Cardiac fibroblast (primary cell): ENCODE results near the gene EFNA4.

ENCODE experiments used
- DNase-seq, 2 donors: peaks; one replicate each; pipeline versions ENCODE4 v3.0.0 to v3.0.0-alpha.2; 2010; ENCODE audit warnings: low read depth in 2 of 2
- H3K4me3 ChIP-seq, 2 donors: replicated peaks in 1 of 2; 1 replicate in 1 of 2; 2 replicates in 1 of 2; pipeline ENCODE4 v1.5.1; 2011; ENCODE audit warnings: low read depth in 2 of 2, low read length in 2 of 2, mild to moderate bottlenecking in 2 of 2, moderate library complexity in 1 of 2
- CTCF ChIP-seq: IDR thresholded peaks from one replicate; pipeline ENCODE4 v1.5.1; 2011; ENCODE audit warnings: low read depth, mild to moderate bottlenecking, low read length, inconsistent platforms

Gene EFNA4

DNA sequence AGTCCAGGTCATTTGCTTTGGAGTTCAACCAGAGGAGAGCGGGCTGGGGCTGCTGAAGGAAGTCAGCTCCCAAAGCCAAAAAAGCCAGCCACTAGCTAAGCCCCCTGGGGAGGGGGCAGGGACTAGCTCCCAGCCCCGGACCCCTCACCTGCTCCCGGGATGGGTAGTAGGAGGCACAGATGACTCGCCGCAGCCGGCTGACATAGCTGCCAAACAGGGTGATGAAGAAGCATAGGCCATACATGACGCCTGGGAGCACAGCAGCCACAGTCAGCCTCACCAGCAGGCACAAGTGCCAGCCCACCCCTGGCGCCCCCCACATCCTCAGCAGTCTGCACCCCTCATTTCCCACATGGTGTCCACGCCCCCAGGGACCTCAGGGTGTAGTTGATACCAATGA is 37.4 kb upstream of the EFNA4 start:
- H3K4me3 ChIP-seq, result no peak overlapping the region
- no peak for DNase-seq
- TF ChIP-seq CTCF, result no peak

DNA sequence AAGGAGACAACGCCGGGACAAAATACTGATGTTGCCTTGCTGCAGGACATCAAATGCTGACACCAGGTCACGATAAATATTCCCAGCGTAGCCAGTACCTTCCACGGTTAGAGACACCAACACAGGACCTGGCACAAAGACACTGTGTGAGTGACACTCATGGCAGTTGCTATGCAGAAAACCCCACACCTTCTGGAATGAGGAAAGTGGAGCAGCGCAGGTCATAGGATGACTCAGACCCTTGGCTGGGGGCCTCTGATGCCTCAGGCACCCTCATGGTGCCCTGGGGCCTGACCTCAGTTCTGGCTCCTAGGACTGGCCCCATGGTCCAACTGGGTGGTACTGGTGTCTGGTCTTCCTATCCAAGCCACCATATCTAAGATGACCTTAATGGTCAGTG is 37.0 kb upstream of the EFNA4 start:
- no peak for TF ChIP-seq CTCF
- DNase-seq, result no peak
- no peak overlapping the region for H3K4me3 ChIP-seq

- no peak overlapping the region for H3K4me3 ChIP-seq
- DNase-seq, result no peak
- TF ChIP-seq CTCF, result no peak
Observed at GRCh38 chr1:155029513-155030242, 33.9 kb upstream of the EFNA4 start.

DNA sequence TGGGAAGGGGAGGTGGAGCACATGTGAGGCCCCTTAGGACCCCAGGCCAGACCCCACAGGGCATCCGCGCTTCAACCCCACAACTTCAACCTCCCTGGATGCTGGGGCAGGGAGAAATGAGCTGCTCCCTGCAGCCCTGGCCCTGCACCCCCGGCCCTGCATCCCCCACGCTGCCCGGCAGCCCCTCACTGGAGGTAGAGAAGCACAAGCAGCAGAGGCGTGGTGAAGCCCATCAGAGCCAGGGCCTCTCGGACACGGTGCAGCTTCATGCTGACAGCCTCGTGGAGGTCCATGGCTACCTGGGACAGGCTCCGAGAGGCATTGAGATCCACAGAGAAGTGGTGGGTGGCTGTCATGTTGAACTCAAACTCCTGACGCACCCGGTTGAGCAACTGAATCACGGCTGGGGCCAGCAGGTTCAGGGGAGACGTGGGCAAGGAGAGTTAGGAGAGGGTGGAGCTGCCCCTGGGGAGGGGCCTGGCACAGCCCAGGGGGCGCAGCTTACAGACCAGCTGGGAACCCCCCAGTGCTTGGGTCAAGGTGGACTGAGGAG is 33.2 kb upstream of the EFNA4 start:
- DNase-seq, result no peak
- no peak overlapping the region for H3K4me3 ChIP-seq
- no peak for TF ChIP-seq CTCF

DNA sequence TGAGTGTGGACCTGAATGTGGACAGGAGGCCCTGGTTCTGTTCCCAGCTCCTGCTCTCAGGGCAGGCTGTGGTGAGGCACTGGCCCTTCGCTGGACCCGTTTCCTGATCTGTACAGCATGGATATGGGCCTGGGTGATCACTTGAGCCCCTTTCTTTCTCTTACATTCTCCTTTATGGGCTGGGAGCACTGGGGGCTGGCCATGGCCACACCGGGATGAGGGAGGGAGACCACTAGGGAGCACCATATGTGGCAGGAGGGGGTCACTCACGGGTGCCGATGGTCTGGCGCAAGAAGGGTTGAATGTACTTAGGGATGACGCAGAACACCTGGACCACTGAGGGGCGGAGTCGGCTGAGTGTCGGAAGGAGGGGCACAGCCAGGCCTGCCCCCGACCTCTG is 32.6 kb upstream of the EFNA4 start:
- no peak for TF ChIP-seq CTCF
- no peak overlapping the region for H3K4me3 ChIP-seq
- DNase-seq, result no peak

DNA sequence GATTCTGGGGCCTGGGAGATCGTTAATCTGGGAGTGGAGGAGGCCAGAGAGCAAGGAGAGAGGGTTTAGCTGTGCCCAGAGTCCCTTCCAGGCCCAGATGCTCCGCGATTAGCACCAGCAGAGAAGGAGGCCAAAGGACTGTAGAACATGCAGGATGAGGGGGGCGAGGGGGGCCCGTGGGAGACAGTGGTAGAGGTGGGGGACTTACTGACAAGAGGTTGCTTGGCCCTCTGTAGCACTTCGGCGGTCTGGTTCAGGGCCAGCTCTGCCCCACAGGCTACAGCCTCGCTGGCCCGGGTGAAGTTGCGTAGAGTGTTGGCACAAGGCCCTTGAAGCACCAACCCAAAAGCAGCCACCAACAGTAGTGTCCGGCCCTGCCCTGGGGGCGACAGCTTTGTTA is 30.7 kb upstream of the EFNA4 start:
- no peak for DNase-seq
- no peak for TF ChIP-seq CTCF

GRCh38 chr1:155033524-155033923 is 30.0 kb upstream of the EFNA4 start, which contains the start of the genes DCST1 and DCST2:
TSS of gene DCST1 (plus strand) at chr1:155033824. CDS start at chr1:155034037, 213 bp downstream.
TSS of gene DCST2 (minus strand) at chr1:155033781. CDS start at chr1:155033701, 80 bp downstream.
- no peak for DNase-seq
- no peak within 1 kb of the TSS for H3K4me3 ChIP-seq
- no peak for TF ChIP-seq CTCF

More for the DNA sequence above, 30.7 kb upstream of the EFNA4 start:
- H3K4me3 ChIP-seq, result no peak overlapping the region
